Skin of body (tissue), 1 donor: ENCODE results near the gene GALNT8. TPM values are rescaled to one million over a fixed set of nuclear protein-coding genes. Genes with fewer than 3 reads are reported as not detected.

Source experiments
- total RNA-seq: library from RNA; depleted of rRNA; stranded (reverse); fragments of >200 nt; gene quantifications from one replicate; pipeline ENCODE4 v1.2.3, GENCODE V29; 2014

GALNT8 gene
- total RNA-seq, 1 donor from 2014 or later: 2.7 TPM

Other genes with a start within 250 kb of the GALNT8 start
- gene RAD51AP1, start 181.5 kb upstream of the GALNT8 start, total RNA-seq: 8.6 TPM
- 26.3 TPM for gene DYRK4, start 158.2 kb upstream of the GALNT8 start, total RNA-seq
- 0.49 TPM for gene AKAP3, start 71.3 kb upstream of the GALNT8 start, total RNA-seq
- gene NDUFA9, start 71.3 kb upstream of the GALNT8 start, total RNA-seq: 40.7 TPM
- 0.30 TPM for gene KCNA1, start 189.5 kb downstream of the GALNT8 start, total RNA-seq